ENCODE data around the gene ZNF366. TPM values are rescaled to one million over a fixed set of nuclear protein-coding genes. Genes with fewer than 3 reads are reported as not detected.
"Not testable (repeated sequence)": the region's sequence is repeated elsewhere in the genome, so short reads cannot be mapped to it uniquely, and the experiment has no call there.

The ZNF366 gene
- total RNA-seq, 2 experiments from 2014 or later = not detected

DNA sequence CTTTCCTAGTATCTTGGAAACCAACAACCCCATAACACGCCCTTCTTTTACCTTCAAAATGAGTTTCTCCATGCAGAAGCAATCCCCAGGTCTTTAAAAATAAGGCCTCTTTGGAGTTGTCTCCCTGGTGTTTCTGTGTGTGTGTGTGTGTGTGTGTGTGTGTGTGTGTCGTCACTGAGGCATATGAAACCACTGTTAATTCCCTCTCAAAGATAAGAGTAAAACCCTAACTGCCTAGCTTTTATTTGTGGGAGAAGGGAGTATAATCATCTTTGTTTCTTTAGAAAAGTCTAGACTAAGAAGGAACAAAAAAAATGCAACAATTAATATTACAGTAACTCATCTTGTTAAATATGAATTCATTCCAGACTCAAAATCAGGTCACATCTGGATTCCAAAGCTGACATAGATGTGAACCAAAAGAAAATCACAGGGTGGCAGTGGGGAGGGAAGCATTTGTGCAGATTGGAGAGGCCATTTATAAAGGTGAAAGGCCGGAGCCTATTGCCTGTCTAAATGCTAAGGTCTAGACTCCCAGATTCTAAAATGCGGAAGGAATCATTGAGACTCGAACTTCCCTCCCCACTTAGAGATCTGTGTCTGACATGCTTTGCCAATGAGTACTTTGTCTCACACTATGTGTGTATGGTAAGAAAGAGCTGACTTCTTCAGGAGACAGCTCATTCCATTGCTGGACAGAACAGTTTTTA is 91.4 kb downstream of the ZNF366 start:
- CTCF ChIA-PET = no interaction called here
- POLR2A ChIA-PET = no interaction called here

DNA sequence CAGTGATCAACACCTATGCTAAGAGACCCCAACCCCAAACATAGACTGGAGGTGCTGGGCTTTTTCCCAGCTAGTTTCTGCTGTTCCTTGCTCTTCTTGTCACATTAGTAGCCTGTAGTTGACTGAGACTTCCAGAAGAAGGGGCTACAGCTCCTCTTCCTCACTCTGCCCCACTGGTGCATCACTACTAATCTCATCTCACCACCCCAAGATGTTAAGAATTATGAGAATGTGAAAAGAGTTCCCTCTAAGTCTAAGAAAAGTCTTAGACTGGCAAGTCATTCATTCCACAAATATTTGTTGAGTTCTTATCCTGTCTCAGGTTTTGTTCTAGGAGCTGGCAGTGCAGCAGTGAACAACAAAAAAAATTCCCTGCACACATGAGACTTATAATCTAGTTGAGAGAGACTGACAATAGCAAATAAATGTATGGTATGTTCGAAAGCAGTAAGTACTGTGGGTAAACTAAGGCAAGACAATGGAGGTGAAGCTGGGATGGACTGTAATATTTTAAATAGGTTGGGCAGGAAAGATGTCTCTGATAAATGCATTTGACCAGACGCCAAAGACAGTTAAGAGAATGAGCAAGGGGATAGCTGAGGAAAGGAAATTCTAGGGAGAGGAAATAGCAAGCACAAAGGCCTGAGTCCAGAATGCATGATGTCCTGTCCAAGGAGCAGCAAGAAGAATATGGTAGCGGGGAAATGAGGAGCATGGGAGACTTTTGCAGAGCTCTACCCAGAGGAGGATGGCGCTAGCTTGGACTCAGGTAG is 94.7 kb downstream of the ZNF366 start:
- ChIA-PET POLR2A (no interaction called here), CTCF (no interaction called here)

DNA sequence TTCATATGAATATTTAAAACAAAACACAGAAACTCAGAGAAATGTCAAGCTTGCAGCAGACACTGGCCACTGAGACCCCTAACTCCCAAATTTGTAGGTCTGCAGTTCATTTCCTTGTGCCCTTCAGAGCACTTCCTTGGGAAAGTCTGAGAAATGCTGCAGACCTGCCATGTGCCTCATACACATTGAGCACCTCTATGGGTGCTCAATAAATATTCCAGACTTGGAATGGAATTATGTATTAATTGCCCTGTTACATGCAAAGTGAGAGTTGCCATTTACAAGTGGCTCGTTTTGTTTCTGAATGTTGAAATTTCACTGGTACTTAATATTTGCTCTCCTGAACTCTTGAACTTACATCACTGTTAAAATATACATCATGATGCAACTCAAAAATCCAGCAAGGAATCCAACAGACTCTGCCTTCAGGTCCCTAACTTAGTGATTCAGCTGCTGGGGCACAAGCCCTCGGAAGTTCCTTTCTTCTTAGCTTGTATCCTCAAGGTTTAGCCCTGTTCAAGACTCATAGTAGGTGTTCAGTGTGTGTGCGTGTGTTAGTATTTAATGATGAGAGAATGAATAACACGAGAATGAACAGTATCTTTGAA is 96.4 kb downstream of the ZNF366 start:
- ChIA-PET POLR2A (no interaction called here), CTCF (no interaction called here)

DNA sequence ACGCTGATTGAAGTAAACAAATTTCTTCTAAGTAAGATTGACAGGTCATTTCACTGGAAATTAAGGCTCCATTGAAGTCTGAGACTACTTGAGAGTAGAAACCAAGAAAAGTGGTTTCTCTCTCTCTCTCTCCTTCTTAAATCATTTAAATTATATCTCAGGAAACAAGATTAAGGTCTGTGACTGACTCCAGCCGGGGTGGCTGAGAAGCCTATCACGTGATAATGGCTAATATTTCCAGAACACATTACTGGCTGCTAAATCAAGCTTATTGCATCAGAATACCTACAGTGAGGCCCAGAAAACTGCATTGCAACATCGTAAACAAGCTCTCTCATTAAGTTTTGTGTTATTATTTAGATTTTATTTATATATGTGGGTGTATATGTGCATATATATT is 98.6 kb downstream of the ZNF366 start:
- ChIA-PET CTCF (no interaction called here), POLR2A (no interaction called here)

DNA sequence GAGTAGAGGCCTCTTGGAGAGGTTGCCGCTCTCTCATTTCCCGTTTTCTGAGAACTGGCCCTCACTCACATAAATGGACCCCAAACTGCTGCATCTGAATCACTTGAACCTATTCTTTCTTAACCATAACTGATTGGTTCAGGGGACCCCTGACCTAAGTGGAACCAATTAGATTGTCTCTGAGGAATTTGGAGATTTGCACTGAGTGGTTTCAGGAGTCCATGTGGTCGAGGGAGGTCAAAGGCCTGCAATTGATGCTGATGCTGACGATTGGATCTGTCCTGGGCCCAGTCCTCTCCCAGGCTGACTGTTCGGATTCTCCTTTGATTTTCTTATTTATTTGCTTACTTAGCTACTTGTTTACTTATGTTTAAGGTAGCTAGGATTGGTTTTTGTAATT is 99.1 kb downstream of the ZNF366 start:
- CTCF ChIA-PET = no interaction called here
- POLR2A ChIA-PET = no interaction called here

DNA sequence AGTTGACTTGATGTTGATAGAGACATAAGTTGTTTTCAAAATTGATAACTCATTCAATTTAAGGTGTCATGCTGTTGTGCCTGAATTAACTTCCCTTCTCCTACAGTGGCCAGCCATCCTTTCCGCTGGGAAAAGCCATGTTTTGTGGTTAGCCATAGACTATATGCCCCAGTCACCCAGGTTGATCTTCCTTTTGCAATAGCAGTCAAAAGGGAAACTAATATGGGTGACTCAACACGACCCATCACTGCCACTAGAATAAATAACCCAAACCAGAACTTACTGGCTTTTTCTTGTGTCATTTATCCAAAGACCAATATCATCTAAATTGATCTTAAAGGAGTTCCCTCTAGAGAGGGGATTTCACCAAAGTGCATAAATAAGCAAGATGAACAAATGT is 99.7 kb downstream of the ZNF366 start:
- POLR2A ChIA-PET = no interaction called here
- CTCF ChIA-PET = no interaction called here

DNA sequence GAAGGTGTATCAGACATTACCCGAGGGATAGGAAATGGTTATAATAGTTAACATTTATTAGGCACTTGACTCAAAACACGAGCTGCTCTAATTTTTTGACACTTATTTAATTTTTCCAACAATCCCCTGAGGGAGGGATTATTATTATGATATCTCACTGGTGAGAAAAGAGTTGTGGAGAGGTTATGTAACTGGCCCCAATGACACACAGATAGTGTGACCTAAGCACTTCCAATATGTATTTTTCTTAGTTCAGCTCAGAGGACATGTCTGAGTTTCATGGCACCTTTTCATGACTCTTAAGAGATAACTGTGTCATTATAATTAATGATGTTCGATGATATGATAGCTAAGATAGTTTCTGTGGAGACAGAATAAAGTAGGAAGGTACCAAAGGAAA is 100.1 kb downstream of the ZNF366 start:
- ChIA-PET POLR2A (no interaction called here), CTCF (no interaction called here)

DNA sequence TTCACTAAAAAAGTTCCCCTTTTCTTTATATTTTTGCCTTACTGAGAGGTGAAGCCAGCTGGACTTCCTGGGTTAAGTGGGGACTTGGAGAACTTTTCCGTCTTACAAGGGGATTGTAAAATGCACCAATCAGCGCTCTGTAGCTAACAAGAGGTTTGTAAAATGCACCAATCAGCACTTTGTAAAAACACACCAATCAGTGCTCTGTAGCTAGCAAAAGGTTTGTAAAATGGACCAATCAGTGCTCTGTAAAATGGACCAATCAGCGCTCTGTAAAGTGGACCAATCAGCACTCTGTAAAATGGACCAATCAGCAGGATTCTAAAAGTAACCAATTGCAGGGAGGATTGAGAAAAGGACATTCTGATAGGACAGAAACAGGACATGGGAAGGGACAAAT is 102.4 kb downstream of the ZNF366 start:
- CTCF ChIA-PET, POLR2A ChIA-PET: not testable (repeated sequence)

DNA sequence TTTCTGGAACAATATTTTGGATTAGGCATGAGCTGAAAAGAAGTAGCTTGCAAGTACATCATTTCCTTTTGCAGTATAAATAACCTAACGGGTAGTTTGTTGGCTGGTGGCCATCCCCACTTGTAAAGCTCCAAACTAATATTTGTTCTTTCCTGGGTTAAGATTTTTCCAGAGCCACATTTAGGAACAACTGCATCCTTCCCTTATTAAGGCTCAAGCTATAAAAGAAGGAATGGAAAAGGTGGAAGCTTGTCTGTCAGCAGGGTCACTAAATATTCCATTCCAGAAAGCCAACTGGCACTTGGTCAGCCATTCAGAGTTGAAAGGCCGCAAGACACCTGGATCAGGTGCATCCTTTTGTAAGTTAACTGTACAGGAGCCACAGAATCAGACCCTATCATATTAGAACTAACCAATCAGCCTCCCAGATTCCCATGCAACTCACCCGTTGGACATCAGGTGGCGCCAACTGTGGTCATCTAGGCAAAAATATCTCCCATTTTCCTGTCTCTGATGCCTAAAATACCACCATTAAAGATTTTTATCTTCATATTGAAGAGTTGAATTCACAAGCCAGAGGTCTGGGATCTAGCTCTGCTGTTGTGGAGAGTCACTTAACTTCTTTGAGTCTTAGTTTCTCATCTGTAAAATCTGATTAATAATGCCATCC is 104.1 kb downstream of the ZNF366 start:
- POLR2A ChIA-PET = no interaction called here
- CTCF ChIA-PET = no interaction called here

DNA sequence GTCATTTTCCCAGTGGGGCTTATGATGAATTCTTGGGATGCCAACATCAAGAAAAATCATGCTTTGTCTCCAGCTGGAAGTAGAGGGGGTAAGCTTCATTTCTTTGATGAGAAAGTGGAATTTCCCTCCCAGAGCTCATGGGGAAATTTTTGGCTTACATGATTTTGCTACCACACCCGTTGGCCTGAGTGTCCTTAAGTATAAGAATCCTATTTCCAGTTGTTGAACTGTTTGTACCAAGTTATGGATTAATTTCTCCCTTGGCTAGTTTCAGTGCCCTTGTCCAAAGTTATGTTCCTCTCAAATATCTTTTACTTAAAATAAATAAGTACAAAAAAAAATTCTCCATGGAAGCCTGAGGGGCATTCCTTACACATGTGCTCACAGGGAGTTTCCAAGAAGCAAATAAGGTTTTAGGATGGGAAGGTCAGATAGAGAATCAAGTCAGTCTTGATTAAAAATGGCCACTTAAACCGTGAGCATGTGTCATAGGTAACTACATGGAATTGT is 104.8 kb downstream of the ZNF366 start:
- CTCF ChIA-PET = no interaction called here
- POLR2A ChIA-PET = no interaction called here

DNA sequence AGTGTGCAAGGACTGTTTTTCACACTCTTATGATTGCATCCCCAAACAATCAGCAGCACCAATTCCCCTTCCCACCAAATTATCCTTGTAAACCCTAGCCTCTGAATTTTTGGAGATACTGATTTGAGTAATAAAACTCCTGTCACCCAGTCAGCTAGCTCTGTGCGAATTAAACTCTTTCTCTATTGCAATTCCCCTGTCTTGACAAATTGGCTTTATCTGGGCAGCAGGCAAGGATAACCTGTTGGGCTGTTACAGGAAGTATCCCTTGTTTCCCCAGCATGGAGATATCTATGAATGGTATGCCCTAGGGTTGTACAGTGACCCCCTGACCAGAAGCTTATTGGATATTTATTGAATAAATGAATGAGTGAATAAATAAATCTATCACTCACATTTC is 106.3 kb downstream of the ZNF366 start:
- POLR2A ChIA-PET = no interaction called here
- CTCF ChIA-PET = no interaction called here

DNA sequence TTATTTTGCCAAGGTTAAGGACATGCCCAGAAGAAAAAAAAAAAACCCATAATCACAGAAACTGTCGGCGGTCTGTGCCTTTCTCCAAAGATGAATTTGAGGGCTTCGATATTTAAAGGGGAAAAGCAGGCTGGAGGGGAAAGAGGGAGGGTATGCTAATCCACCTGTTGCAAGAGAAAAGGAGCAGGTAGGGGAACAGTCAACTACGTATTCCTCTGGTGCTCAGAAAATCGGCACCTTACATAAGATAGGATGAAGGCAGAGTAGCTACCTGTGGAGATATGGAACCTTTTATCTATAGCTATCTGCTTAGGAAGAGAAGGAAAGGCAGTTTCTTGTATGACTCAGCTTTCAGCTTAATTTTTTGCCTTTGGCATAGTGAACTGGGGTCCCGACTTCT is 109.4 kb downstream of the ZNF366 start:
- ChIA-PET POLR2A (no interaction called here), CTCF (no interaction called here)

DNA sequence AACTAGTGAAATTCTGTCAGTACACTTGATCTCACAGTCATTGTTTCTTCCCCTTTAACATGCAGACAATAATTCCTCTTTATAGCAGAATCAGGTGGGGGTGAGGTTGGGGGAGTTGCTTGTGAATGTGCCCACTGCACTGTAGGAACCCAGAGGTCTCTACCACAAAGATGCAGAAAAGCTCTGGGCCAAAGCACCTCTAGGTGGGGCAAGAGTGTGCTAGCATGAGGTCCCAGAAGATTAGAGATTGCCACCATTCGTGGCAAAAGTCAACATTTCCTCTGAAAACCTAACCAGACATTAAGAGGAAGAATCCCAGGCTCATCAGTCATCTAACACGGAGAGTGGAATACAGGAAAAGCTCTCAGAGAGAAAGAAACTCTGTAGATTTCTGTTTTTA is 112.5 kb downstream of the ZNF366 start:
- ChIA-PET CTCF (no interaction called here), POLR2A (no interaction called here)

DNA sequence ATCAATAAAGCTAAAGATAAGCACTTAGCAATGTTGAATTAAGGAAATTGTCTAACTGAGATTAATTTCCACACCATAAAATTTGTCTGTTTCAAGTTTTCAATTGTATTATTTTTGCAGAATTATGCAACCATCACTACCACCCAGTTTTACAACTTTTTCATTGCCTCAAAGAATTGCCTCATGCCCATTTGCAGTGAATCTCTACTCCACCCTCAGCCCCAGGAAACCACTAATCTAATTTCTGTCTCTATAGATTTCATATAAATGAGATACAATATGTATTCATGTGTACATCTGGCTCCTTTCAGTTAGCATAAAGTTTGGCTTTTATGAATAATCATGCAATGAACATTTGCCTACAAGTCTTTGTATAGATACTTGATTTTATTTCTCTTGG is 114.2 kb downstream of the ZNF366 start:
- ChIA-PET POLR2A (no interaction called here), CTCF (no interaction called here)

Other genes starting within 250 kb of the ZNF366 start
- gene MRPS27, start 187.2 kb downstream of the ZNF366 start, total RNA-seq = 100 to 1,000 TPM in 1 of 2 experiments, 10 to 100 TPM in 1; 87.8 to 101 TPM
- 10 to 100 TPM; 13.8 to 16.1 TPM for gene PTCD2, start 187.0 kb downstream of the ZNF366 start, total RNA-seq